Neural cell (in vitro differentiated cells): Measurements from ENCODE around the gene FZD2. TPM values are rescaled to one million over a fixed set of nuclear protein-coding genes. Genes with fewer than 3 reads are reported as not detected.

Source experiments
- H2AFZ ChIP-seq: fragments of 200-600, 300-800 bp; sonication (generic), shearing (Covaris generic); 2 replicates; pipeline ENCODE4 v1.6.0; 2014; ENCODE audit warnings: low read depth, mild to moderate bottlenecking, antibody characterized with exemption, low read length, moderate library complexity
- H3F3A ChIP-seq: fragments of 200-600 bp; shearing (Covaris generic); 2 replicates; pipeline ENCODE4 v1.6.1; 2016; ENCODE audit warnings: mild to moderate bottlenecking, moderate library complexity, mixed read lengths, antibody characterized with exemption, low read length; ENCODE audit not compliant: insufficient read depth, poor library complexity, severe bottlenecking
- H3K27ac ChIP-seq: fragments of 200-600, 300-800 bp; sonication (generic), shearing (Covaris generic); 2 replicates; pipeline ENCODE4 v1.5.1; 2014; ENCODE audit warnings: mild to moderate bottlenecking, low read length, moderate library complexity
- H3K27me3 ChIP-seq: fragments of 300-800, 200-600 bp; sonication (generic), shearing (Covaris generic); 2 replicates; pipeline ENCODE4 v1.6.0; 2014; ENCODE audit warnings: mild to moderate bottlenecking, low read depth, low read length, moderate library complexity; ENCODE audit not compliant: insufficient read depth
- H3K36me3 ChIP-seq: fragments of 300-800, 200-600 bp; sonication (generic), shearing (Covaris generic); 2 replicates; pipeline ENCODE4 v1.5.1; 2014; ENCODE audit warnings: mild to moderate bottlenecking, antibody characterized with exemption, low read length, moderate library complexity; ENCODE audit not compliant: insufficient read depth
- H3K4me2 ChIP-seq: fragments of 300-800, 200-600 bp; sonication (generic), shearing (Covaris generic); 2 replicates; pipeline ENCODE4 v1.6.0; 2014; ENCODE audit warnings: mild to moderate bottlenecking, low read length
- H3K4me3 ChIP-seq: fragments of 300-800, 200-600 bp; sonication (generic), shearing (Covaris generic); 2 replicates; pipeline ENCODE4 v1.5.1; 2014; ENCODE audit warnings: mild to moderate bottlenecking, low read length, moderate library complexity
- H3K79me2 ChIP-seq: fragments of 200-600 bp; shearing (Covaris generic); replicated peaks from 2 replicates; pipeline ENCODE4 v1.6.0; 2014; ENCODE audit warnings: mild to moderate bottlenecking, low read length, moderate library complexity; ENCODE audit not compliant: insufficient read depth
- H3K9ac ChIP-seq: fragments of 300-800, 200-600 bp; sonication (generic), shearing (Covaris generic); 2 replicates; pipeline ENCODE4 v1.6.1; 2016; ENCODE audit warnings: mild to moderate bottlenecking, low read length, mixed read lengths
- H3K9me2 ChIP-seq: fragments of 200-600 bp; shearing (Covaris generic); 2 replicates; pipeline ENCODE4 v1.6.1; 2016; ENCODE audit warnings: mild to moderate bottlenecking, low read length, mixed read lengths; ENCODE audit not compliant: insufficient read depth
- H3K9me3 ChIP-seq: fragments of 200-600, 300-800 bp; sonication (generic), shearing (Covaris generic); 2 replicates; pipeline ENCODE4 v1.6.1; 2016; ENCODE audit warnings: mild to moderate bottlenecking, mixed run types, low read length, moderate library complexity, mixed read lengths
- H4K20me1 ChIP-seq: fragments of 200-600 bp; shearing (Covaris generic); 2 replicates; pipeline ENCODE4 v1.6.1; 2016; ENCODE audit warnings: mild to moderate bottlenecking, mixed run types; ENCODE audit not compliant: insufficient read depth
- EP300 ChIP-seq: fragments of 450-650 bp; conservative IDR thresholded peaks from 2 replicates; pipeline ENCODE4 v1.6.1; 2014; ENCODE audit warnings: antibody characterized with exemption, mild to moderate bottlenecking, moderate library complexity; ENCODE audit not compliant: poor library complexity, severe bottlenecking
- EZH2 ChIP-seq: fragments of 200-600, 300-800 bp; shearing (Covaris generic), sonication (generic); IDR thresholded peaks from 2 replicates; pipeline ENCODE4 v1.6.1; 2014; ENCODE audit warnings: antibody characterized with exemption, low read length, borderline replicate concordance, mild to moderate bottlenecking; ENCODE audit not compliant: insufficient read depth, poor library complexity, severe bottlenecking
- MXI1 ChIP-seq: fragments of 450-650 bp; conservative IDR thresholded peaks from 2 replicates; pipeline ENCODE4 v1.6.1; 2014; ENCODE audit warnings: antibody characterized with exemption, mild to moderate bottlenecking; ENCODE audit not compliant: poor library complexity, severe bottlenecking
- POLR2AphosphoS5 ChIP-seq: IDR thresholded peaks from 2 replicates; pipeline ENCODE4 v1.6.1; 2012
- RAD21 ChIP-seq: fragments of 450-650 bp; conservative IDR thresholded peaks from 2 replicates; pipeline ENCODE4 v1.6.1; 2014; ENCODE audit warnings: antibody characterized with exemption, mild to moderate bottlenecking, moderate library complexity
- SMC3 ChIP-seq: fragments of 450-650 bp; conservative IDR thresholded peaks from 2 replicates; pipeline ENCODE4 v1.6.1; 2014; ENCODE audit warnings: antibody characterized with exemption, mild to moderate bottlenecking, moderate library complexity; ENCODE audit not compliant: poor library complexity
- TAF1 ChIP-seq: IDR thresholded peaks from 2 replicates; pipeline ENCODE4 v1.6.1; 2012; ENCODE audit warnings: low read depth
- polyA plus RNA-seq: library from polyadenylated mRNA; depleted of rRNA; stranded (reverse); fragments of >200 nt; gene quantifications from 2 replicates; pipeline ENCODE4 v1.2.3, GENCODE V29; 2014
- TF ChIP-seq, protein P1 (sequence below): fragments of 450-650 bp; IDR thresholded peaks from 2 replicates; pipeline ENCODE4 v1.5.1; 2014; ENCODE audit warnings: antibody characterized with exemption, mild to moderate bottlenecking, moderate library complexity; ENCODE audit not compliant: poor library complexity, severe bottlenecking
- TF ChIP-seq, protein P2 (sequence below): IDR thresholded peaks from 2 replicates; pipeline ENCODE4 v1.6.1; 2012; ENCODE audit warnings: borderline replicate concordance

Gene FZD2
- polyA plus RNA-seq, 1 donor from 2014 or later, result 2.5 TPM

DNA sequence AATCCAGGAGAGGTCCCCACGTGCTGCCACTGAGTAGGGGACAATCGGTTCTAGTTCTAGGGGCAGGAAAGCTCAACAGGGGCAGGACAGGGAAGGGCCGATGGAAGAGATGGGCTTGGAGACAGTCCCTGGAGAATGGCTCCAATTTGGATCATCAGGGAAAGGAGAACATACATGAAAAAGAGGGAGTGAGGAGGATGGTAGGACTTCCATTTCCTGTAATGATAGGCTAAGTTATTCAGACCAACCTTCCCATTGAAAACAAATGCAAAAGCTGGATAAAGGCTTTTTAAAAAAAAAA lies 33.7 kb upstream of the FZD2 start:
- Histone ChIP-seq H3K79me2 (no peaks in the 10 kb centered on the region), H3K36me3 (no peaks in the 10 kb centered on the region), H3K9me3 (no peaks in the 10 kb centered on the region), H3K9me2 (no peaks in the 10 kb centered on the region), H3F3A (no peaks in the 10 kb centered on the region), H2AFZ (no peak overlapping the region), H3K4me2 (no peak overlapping the region), H4K20me1 (no peaks in the 10 kb centered on the region), H3K27ac (no peak overlapping the region), H3K4me3 (no peak overlapping the region), H3K9ac (no peak overlapping the region), H3K27me3 (no peaks in the 10 kb centered on the region)
- TF ChIP-seq MXI1 (no peak), TAF1 (no peak), RAD21 (no peak), EZH2 (no peak), SMC3 (no peak), POLR2AphosphoS5 (no peak), EP300 (no peak)
- TF ChIP-seq, protein P1, sequence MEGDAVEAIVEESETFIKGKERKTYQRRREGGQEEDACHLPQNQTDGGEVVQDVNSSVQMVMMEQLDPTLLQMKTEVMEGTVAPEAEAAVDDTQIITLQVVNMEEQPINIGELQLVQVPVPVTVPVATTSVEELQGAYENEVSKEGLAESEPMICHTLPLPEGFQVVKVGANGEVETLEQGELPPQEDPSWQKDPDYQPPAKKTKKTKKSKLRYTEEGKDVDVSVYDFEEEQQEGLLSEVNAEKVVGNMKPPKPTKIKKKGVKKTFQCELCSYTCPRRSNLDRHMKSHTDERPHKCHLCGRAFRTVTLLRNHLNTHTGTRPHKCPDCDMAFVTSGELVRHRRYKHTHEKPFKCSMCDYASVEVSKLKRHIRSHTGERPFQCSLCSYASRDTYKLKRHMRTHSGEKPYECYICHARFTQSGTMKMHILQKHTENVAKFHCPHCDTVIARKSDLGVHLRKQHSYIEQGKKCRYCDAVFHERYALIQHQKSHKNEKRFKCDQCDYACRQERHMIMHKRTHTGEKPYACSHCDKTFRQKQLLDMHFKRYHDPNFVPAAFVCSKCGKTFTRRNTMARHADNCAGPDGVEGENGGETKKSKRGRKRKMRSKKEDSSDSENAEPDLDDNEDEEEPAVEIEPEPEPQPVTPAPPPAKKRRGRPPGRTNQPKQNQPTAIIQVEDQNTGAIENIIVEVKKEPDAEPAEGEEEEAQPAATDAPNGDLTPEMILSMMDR, result no peak
- TF ChIP-seq, protein P2, sequence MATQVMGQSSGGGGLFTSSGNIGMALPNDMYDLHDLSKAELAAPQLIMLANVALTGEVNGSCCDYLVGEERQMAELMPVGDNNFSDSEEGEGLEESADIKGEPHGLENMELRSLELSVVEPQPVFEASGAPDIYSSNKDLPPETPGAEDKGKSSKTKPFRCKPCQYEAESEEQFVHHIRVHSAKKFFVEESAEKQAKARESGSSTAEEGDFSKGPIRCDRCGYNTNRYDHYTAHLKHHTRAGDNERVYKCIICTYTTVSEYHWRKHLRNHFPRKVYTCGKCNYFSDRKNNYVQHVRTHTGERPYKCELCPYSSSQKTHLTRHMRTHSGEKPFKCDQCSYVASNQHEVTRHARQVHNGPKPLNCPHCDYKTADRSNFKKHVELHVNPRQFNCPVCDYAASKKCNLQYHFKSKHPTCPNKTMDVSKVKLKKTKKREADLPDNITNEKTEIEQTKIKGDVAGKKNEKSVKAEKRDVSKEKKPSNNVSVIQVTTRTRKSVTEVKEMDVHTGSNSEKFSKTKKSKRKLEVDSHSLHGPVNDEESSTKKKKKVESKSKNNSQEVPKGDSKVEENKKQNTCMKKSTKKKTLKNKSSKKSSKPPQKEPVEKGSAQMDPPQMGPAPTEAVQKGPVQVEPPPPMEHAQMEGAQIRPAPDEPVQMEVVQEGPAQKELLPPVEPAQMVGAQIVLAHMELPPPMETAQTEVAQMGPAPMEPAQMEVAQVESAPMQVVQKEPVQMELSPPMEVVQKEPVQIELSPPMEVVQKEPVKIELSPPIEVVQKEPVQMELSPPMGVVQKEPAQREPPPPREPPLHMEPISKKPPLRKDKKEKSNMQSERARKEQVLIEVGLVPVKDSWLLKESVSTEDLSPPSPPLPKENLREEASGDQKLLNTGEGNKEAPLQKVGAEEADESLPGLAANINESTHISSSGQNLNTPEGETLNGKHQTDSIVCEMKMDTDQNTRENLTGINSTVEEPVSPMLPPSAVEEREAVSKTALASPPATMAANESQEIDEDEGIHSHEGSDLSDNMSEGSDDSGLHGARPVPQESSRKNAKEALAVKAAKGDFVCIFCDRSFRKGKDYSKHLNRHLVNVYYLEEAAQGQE, result no peak

DNA sequence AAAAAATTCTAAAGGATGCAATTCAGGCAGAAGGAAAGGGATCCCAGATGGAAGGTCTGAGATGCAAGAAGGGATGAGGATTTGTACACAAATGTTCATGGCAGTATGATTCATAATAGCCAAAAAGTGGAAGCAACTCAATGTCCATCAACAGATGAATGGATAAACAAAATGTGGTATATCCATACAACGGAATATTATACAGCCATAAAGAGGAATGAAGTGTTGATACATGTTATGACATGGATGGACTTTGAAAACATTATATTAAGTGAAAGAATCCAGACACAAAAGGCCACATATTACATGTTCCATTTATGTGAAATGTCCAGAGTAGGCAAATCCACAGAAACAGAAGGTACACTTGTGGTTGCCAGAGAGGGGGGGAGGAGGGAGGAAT lies 30.2 kb upstream of the FZD2 start:
- TF ChIP-seq EZH2 (no peak), SMC3 (no peak), EP300 (no peak), RAD21 (no peak), TAF1 (no peak), MXI1 (no peak), POLR2AphosphoS5 (no peak)
- TF ChIP-seq, protein P2, result no peak
- TF ChIP-seq, protein P1, result no peak
- Histone ChIP-seq H3K9me3 (no peaks in the 10 kb centered on the region), H3K79me2 (no peaks in the 10 kb centered on the region)

More for the DNA sequence above, 30.2 kb upstream of the FZD2 start:
- no peaks in the 10 kb centered on the region for H3F3A ChIP-seq
- H3K36me3 ChIP-seq, result no peaks in the 10 kb centered on the region
- H3K9me2 ChIP-seq, result no peaks in the 10 kb centered on the region
- H3K9ac ChIP-seq, result no peak overlapping the region
- H3K4me2 ChIP-seq, result no peak overlapping the region
- no peak overlapping the region for H2AFZ ChIP-seq
- no peak overlapping the region for H3K27ac ChIP-seq
- no peaks in the 10 kb centered on the region for H4K20me1 ChIP-seq
- no peak overlapping the region for H3K4me3 ChIP-seq
- no peaks in the 10 kb centered on the region for H3K27me3 ChIP-seq
